NOMO-1 treated with dmso at 0.1 percent for 144 hours (cell line): ENCODE results near the gene FOXP1.

Experiments
- DNase-seq: peaks from one replicate; lab custom pipeline; 2025; ENCODE audit not compliant: unreplicated experiment; lab: John Stamatoyannopoulos, UW

FOXP1 gene

DNA sequence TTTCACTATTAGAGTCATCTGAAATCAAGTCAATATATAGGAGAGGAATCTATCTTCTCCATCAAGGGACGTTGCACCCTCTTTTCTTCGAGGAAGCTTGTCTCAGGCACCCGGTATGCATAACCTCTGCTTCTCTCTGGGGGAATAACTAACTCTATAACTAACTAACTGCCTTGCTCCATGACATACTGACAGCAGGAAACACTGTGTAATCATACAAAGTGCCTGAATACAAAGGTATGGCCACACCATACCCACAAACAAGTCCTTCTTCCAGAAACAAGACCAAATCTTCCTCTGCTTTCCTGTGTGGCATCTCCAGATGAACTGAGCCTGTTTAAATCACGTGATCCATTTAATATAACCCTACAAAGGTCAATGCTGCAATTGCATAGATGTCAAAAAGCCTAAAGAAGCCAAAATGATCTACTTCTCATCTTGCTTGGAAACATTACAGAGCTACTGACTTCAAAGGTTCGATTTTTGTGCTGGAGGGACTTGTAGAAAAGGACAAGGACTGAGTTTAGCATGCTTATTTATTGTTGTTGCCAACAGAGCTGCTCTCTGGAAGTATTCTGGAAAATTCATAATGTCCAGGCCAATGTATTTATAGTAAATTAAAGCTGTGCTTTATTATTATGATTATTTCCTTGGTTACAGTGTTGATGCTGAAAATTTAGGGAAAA, 380.5 kb downstream of the FOXP1 start:
- no peak for DNase-seq

DNA sequence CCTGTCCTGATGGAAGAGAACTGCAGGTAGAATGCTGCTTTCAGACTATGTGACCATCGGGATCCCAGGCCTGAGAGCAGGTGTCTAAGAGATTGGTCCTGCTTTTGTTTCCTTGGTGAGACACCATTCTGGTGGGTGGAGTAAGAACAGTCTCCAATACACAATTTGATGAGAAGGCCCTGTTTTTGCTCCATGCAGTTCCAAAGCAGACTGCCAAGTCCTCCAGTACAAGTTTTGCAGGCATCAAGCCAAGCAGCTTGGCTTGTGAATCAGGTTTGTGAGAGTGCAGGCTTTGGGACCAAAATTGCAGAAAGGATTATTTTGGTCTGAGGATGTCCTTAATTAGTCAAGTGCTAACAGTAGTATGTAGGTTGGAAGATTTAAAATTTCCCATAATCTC, 381.6 kb downstream of the FOXP1 start:
- DNase-seq: no peak

DNA sequence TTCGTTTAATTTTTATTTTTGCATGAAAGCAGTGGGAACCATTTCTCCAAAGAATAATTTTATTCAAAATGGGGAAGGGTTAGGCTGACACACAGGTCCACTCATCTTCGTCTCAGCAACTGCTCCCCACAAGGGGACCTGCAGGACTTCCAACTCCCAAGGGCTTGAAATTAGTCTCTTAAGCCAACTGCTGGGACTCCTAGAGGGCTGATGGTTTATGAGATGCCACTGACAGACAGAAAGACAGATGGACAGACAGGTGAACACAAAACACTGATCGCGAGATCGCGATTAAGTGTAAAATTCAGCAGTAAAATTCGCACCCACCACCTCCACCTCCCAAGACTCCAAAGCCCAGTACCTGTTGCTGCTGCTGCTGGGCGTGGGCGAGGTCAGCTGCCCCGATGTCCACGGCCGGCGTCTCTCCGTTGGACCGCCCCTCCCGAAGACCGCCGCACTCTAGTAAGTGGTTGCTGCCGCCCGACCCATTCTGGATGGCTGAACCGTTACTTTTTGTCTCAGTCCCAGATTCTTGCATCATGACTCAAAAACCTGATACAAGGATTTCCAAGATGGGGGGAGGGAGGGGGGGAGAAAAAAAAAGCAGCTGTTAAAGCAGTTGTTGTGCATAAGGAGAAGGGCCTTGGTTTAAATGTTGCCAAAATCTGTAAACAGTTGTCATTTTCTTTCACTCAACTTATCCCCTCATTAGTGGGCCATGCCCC, 385.5 kb downstream of the FOXP1 start:
- DNase-seq: no peak

DNA sequence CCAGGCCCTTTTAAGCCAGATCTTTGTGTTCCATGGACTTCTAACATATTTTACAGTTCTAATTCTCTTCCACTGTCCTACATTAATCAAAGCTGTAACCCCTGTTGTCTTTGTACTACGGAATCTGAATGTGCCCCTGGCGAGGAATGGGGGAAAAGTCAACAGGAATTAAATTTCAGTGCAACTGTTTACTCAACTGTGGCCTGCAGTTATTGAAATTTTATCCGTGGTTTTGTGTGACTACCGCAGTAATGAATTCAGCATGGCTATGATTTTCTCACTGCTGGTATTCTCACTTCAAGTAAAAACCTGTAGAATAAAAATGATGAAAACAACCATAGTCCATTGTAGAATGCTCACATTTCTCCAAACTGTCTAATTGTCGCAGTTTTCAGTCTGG, 388.0 kb downstream of the FOXP1 start:
- DNase-seq: no peak

DNA sequence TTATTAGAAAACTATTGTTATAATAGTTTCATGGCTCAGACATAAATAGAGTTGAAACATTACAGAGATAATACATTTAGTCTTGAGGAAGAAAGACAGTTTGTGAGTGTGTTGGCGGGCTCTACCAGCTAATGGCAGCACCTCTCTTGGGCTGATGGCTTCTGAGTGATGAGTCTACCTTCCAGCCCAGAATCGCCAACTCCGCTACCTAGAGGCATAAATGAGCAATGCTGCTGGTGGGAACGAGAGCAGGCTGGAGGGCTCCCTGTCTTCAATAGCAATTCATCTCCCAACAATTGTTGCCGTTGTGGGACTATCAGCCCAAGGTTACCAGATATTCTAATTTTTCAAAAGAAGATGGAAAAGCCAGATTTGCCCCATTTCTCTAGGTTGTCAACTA, 388.7 kb downstream of the FOXP1 start:
- DNase-seq: no peak

DNA sequence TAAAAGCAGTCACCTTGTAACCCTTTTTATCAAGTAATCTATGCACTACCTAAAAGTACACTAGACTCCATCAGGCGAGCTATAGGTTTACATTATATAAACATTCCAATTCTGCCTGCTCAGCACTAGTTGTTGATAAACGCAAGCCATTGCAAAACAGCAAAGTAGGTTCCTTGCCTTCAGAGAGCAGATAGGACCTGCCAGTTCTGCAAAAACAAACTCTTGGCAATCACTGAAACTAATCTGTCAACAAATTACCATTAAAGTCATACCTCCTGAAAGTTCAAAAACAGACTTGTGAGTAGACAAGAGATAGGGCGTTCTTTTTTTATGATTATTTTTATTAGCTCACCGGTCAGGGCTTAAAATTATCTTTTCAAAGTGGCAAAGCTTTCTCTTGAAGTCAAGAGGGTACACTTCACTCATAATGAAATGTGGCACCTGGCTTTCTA, 392.5 kb downstream of the FOXP1 start:
- no peak for DNase-seq

DNA sequence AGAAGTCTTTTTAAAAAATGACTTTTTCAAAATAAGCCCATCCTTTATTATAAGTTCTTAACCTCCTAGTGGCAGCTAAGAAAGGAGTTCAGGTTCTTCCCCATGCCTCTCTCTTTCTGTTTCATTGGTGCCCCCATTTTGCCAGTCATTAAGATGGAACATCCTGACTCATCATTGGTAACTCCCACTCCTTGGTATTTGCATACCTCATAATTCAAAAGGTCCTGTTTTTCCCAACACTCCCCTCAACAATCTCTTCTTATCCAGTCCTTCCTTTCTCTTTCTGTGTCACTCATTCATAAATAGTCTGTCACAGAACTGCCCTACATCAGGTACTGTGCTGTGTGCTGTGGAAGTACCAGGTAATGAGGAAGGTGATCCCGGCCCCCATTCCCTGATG, 394.0 kb downstream of the FOXP1 start:
- no peak for DNase-seq

DNA sequence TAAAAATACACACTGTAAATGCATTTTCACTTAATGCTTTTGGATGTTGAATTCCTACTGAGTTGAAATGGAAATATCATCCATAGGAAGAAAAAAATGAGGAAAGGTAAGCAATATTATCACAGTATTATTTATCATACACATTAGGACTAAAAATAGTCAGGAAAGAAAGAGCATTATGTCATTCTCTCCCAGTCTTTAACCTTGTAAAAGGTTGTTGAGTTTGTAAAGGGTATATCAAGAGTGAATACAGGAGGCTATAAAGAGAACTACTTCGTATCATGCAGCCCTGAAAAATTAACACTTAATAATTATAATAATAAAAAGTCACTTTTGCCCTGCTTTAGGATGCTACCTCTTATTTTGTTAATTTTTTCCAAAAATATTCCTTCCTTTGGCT, 395.8 kb downstream of the FOXP1 start:
- DNase-seq: no peak

DNA sequence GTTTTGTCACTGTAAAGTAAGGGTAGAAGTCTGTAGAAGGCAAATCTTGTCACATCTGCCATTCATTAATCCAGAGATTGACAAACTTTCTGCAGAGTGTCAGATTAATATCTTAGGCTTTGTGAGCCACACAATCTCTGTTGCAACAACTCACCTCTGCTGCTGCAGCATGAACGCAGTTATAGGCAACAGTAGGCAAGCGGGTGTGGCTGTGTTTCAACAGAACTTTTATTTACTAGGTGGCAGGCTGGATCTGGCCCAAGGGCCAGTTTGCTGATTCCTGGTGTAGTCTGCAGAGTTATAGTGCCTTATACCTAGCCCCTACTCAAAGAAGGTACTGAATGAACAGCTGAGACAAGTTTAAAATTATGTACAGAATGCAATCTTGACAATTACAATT, 396.7 kb downstream of the FOXP1 start:
- DNase-seq: no peak

DNA sequence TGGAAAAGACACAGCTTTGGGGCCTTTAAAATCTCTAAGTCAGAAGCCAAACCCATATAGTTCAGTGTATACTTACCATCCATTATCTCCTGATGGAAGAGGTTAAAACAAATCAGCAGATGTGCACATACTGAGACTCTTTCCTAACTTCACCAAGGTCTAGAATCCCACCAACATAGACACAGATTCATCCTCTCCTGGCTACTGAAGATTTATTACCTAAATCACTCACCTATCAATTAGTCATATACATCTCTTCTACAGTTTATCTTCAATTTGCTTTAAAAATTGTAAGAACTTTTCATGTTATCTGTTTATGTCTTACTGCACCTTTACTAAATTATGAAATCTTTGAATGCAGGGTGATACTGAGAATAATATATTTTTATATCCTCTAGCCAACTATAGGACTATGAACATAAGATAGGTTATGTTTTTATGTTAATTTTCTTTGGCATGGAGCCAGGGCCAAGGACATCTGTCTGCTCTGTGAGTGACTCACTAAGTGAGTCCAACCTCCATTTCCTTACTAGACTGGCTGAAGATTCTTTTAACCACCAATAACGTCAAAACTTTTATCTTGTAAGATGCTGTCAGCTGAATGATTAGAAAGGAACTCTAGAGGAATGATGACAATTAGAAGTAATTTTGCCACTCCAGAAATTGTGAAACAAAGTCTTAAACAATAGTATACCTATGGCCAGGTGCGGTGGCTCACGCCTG, 397.6 kb downstream of the FOXP1 start:
- DNase-seq: no peak

DNA sequence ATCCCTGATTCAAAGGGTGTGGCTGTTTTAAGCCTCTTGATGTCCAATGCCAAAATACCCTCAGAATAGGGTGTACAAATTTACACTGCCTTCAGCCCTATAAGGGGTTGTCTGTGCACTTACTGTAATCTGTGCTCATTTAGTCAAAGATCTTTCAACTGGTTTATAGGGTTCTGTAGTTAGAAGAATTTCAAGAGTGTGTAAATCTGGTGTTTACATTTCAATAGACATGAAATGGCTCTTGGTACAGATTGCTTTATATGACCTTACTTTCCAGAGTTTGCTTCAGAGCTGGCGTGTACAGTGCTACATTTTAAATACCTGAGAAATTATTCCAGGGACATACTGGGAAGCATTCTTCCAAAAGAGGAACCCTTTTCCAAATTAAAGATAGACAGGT, 399.3 kb downstream of the FOXP1 start:
- DNase-seq: no peak

DNA sequence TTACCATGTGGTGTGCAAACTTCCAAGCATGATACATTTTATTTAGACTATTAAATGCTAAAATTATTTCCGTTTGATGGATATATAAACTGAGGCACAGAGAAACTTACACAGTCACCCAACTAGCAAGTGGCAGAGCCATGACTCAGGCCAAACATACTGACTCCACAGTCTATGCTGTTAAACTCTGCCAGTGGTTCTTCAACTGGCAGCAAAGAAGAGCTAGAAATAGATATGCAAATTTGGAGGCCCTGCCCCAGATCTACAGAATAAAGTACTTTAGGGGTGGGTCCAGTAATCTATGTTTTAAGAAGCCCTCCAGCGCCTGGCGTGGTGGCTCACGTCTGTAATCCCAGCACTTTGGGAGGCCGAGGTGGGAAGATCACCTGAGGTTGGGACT, 400.0 kb downstream of the FOXP1 start:
- no peak for DNase-seq

DNA sequence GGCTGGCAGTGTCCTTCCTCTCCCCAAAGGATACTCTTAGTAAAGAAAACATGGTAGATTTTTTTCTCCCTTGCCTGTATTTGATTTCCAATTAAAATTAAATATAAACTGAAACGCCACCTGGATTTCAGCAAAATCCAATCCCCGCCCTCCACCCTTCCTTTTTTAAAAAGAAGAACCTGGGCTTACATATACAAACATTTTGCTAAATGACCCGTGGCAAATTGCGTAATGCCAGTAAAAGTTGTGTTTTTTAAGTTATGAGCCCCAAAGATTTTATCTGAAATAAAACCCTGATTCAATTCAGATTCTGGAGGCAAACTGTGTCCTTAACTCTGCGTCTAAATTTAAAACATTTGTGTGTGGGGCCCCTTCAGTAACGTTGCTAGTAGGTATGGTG, 403.0 kb downstream of the FOXP1 start:
- peak; percentile 14 for DNase-seq

DNA sequence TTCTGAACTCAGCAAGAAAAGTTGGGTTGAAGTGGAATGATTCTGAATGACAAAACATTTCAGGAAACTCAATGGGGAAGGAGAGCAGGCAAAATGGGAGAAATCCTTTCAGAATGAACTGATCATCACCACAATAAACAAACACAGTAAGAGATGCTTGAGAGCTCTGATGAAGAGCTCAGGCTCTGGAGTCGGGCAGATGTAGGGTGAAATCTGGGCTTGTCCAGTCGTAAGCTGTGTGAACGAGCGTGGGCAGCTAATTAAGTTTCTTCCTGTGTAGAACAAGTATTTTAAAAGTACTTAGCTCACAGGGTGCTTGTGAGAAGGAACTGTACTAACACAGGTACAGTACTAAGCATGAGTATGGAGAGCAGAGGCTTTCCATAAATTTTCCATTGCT, 406.2 kb downstream of the FOXP1 start:
- DNase-seq: no peak

DNA sequence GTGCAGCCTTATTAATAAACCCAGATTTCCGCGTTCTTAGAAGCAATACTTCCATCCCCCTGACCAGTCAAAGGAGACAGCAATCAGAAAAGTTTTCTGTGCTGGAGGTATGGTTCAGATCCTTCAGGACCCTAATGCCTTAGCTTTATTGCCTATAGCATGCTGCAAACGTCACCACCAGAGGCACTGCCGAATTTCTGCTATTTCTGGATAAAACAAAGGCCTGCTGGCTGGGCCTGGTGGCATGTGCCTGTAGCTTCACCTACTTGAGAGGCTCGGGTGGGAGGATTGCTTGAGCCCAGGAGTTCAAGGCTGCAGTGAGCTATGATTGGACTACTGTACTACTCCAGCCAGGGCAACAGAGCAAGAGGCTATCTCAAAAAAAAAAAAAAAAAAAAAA, 407.2 kb downstream of the FOXP1 start:
- no peak for DNase-seq

DNA sequence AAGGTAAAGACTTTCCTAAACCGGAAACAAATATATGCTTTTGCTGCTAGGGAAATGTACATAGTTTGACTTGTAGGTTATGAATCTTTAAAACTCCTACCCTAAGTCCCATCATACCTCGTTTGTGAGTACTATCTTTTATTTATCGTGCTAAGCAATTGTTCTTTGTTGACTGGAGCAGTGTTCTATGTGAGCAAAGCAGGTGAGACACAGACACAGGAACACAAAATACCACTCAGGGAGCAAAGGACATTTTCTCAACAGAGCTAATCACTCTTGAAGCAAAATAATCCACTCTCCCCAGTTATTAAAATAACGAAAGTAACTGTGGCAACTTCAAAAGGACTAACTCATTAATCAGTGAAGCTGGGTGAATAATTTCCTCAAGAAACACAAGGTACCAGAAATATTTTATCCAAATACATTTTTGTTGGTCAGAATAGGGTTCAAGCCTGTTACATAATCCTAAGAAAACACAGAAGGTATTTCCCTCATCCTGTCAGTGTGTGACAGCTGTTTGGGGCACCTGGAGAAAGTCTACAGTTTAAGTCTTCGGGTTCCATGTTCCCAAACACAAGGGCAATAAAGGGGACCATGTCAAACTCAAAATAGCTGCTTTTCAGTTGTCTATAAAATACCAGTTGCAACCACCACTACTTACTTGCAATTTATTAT, 407.7 kb downstream of the FOXP1 start:
- DNase-seq: no peak

DNA sequence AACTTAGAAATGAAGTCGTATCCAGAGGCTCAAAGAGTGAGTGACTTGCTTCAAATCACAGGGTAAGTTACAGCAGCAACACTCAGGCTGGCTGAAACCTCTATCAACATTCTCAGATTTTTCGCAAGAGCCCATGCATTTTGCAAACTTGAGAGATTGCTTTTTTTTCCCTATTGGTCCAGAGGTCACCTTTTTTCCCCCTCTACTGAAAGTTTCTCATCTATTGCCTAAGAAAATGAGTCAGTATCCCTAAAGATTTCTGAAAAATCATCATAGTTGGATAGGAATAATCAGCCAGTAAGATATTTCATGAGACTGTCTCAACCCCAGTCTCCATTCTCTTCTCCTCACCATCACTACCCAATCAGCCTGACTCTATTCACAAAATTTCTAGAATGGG, 410.6 kb downstream of the FOXP1 start:
- DNase-seq: no peak

DNA sequence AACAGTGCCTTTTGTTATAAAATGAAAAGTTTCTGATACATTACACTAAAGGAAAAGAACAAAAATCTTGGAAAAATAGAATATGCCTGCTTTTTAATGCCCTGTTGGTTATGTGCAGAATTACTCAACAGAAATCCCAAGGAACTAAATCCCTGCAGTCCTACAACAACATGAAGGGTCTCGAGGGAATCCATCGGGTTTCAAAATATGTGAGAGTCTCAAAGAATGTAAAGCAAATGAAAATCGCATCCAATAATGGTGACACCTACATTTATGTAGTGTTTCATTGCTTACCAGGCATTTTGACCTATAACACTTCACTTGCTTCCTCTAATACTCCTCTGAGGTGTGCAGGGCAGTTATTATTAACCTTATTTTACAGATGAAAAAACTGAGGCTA, 411.3 kb downstream of the FOXP1 start:
- DNase-seq: no peak

DNA sequence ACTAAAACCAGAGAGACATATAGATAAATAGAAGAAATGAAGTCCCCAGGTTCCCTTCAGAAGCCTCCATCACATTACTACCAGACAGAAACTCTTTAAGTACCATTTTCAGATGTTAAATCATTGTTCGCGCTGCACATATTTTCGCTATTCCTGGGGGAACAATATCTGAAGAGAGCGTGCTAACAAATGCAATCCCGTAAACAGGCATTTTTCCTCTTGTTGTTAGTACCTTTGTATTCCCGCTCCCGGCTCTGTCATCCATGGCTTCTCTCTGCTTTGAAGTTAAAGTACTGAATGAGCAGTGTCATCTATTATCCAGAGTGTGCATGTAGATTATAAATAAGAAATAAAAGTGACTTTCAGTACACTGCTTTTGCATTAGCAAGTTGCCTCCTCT, 412.3 kb downstream of the FOXP1 start:
- no peak for DNase-seq

DNA sequence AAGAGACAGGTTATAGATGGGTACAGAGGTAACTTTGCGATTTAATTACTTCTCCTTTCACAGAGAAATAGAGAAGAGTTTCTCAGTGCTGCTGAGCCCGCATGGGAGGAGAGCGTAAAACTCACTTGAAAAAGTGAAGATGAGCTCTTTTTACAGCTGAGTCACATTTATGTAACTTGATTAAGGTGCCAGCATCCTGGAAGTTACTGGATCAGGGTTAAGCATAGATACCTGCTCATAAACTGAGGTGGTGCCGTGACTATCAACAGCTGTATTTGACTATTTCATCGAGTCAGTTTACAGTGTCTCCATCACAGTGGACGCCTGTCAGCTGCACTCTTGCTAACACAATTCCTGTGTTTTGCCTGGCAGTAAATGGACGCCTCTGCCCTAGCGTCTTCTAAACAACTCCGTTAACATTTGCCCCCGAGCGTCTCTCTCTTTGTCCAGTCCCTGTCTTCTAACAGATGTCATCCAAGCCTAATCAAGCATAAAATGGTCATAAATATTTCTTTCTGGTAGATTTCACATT, 414.6 kb downstream of the FOXP1 start:
- DNase-seq: peak; percentile 38

DNA sequence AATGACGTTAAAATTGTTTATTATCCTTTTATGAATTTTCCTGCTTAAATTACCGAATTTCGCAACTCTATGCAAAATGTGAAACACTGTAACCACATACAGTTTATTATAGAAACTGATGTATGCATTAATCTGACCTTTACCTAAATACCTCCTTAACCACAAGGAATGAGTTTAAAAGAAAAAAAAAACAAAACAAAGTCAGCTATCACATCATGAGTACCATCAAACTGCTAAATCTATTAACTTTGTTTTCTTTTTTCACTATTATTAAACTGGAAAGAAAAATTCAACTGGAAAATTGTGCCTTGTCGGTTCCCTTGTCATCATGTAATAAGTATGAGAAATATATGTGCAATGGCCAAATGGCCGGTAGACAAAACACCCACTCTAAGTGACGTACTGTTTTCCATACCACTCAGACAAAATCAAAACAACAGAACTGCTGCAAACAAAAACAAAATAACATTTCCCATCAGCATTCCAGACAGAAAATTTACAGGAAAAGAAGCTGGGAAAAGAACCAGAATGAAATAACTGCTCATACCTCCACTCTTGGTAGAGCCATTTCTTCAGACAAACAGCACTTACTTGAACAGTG, 415.3 kb downstream of the FOXP1 start:
- no peak for DNase-seq
